IPS DF 6.9 (cell line): ENCODE data around the gene C2CD2.

Experiments used
- DNase-seq: peaks from one replicate; pipeline ENCODE4 v3.0.0-alpha.2; 2013; ENCODE audit warnings: low read depth, low spot score
- H3K27ac ChIP-seq: one replicate; pipeline ENCODE4 v1.5.1; 2013; ENCODE audit warnings: low read length, control low read depth
- H3K27me3 ChIP-seq: 2 replicates; pipeline ENCODE4 v1.6.1; 2013; ENCODE audit warnings: mild to moderate bottlenecking, low read length; ENCODE audit not compliant: control insufficient read depth, insufficient read depth
- H3K36me3 ChIP-seq: 2 replicates; pipeline ENCODE4 v1.6.1; 2013; ENCODE audit warnings: low read length; ENCODE audit not compliant: control insufficient read depth, insufficient read depth
- H3K4me1 ChIP-seq: 2 replicates; pipeline ENCODE4 v1.6.1; 2013; ENCODE audit warnings: low read length; ENCODE audit not compliant: control insufficient read depth, insufficient read depth
- H3K4me3 ChIP-seq: 2 replicates; pipeline ENCODE4 v1.5.1; 2013; ENCODE audit warnings: mild to moderate bottlenecking, low read length
- H3K9me3 ChIP-seq: 2 replicates; pipeline ENCODE4 v1.6.1; 2013; ENCODE audit warnings: low read length, inconsistent platforms; ENCODE audit not compliant: control insufficient read depth, insufficient read depth
- WGBS: extraction: QIAGEN DNeasy Blood & Tissue Kit; methylation state at CpG from one replicate; pipeline ENCODE4 v1.1.7; 2013; ENCODE audit warnings: mixed read lengths, missing lambda C conversion rate; ENCODE audit not compliant: insufficient read length, insufficient coverage; 5-methylcytosine and 5-hydroxymethylcytosine counted together

The C2CD2 gene

DNA sequence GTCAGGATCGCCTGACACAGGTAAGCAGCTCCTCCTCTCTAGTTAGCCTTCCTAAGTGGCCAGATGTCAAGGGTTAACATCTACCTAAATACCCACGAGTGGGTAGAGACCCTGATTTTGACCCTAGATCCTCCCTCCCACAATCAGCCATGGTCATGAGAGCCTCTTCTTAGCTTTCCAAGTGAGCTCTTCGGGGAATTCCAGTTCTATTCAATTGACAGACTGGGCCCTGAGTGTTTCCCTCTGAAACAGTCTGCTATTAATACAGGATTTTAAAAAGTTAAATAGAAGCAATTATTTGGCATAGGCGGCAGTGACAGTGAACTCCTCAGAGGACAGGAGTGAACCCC lies 28.1 kb downstream of the C2CD2 start:
- no peaks in the 10 kb centered on the region for H3K36me3 ChIP-seq
- H3K9me3 ChIP-seq = no peaks in the 10 kb centered on the region
- WGBS = no CpG with 5 or more reads among the region's 4 CpGs
- H3K4me1 ChIP-seq = peaks cover 5% of the 10 kb centered on the region; the same call in 1 of the 2 replicates
- H3K27ac ChIP-seq = no peak overlapping the region
- H3K27me3 ChIP-seq = no peaks in the 10 kb centered on the region
- DNase-seq = no peak
- H3K4me3 ChIP-seq = no peak overlapping the region

DNA sequence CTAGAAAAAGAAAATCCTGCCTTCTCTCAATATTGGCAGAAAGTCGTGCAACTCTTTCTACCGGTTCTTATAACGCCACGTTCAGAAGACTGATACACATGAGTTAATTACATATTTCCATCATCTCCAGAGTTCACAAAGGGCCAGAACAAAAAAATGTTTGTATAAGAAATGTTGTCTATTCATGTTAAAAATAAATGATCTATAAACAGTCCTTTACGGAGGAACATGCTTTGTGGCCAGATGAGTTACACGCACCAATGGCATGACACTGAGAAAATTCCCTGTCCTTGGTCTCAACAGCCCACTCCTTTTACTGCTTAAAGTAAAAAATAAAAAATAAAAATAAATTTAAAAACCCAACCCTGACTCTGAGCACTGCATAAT lies 29.5 kb downstream of the C2CD2 start:
- peaks cover 5% of the 10 kb centered on the region; the same call in 1 of the 2 replicates for H3K4me1 ChIP-seq
- H3K27me3 ChIP-seq = no peaks in the 10 kb centered on the region
- no peaks in the 10 kb centered on the region for H3K36me3 ChIP-seq
- H3K27ac ChIP-seq = no peak overlapping the region
- H3K9me3 ChIP-seq = no peaks in the 10 kb centered on the region
- no CpG with 5 or more reads among the region's 6 CpGs for WGBS
- no peak for DNase-seq
- no peak overlapping the region for H3K4me3 ChIP-seq

DNA sequence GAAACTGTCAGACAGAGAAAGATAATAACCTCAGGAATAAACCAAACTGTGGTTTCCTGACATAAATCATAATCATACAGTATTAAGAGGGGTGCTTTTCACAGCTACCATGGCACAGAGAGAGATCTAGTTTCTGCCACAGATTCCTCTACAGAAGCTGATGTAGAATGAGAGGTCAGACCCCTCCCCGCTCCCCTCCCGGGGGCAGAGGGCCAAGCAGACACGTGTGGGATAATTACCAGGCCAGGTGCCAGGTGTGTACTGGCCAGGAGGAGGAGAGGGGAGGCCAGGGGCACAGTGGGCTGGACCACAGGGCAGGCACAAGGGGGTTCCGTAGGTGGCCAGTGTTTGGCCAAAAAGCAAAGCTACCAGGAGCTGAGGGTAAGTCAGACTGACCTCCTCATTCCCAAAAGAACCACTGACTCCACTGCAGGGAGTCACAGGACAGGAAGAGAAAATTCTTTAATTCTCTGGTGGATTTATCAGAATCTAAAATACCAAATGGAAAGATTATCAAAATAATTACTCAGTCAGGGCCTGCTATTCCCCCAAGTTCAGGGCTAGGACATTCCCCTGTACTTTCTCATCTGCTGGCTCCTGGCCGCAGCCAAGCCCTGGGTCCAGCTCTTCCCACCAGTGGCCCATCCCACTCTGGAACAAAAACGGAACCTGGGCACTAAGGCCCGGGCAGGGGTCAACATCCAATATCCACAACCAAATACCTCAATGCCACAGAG lies 30.0 kb downstream of the C2CD2 start:
- Histone ChIP-seq H3K4me3 (no peak overlapping the region), H3K36me3 (no peaks in the 10 kb centered on the region), H3K9me3 (no peaks in the 10 kb centered on the region), H3K4me1 (peaks cover 5% of the 10 kb centered on the region; the same call in 1 of the 2 replicates), H3K27me3 (no peaks in the 10 kb centered on the region), H3K27ac (no peak overlapping the region)
- DNase-seq = no peak
- WGBS = no CpG with 5 or more reads among the region's 7 CpGs

DNA sequence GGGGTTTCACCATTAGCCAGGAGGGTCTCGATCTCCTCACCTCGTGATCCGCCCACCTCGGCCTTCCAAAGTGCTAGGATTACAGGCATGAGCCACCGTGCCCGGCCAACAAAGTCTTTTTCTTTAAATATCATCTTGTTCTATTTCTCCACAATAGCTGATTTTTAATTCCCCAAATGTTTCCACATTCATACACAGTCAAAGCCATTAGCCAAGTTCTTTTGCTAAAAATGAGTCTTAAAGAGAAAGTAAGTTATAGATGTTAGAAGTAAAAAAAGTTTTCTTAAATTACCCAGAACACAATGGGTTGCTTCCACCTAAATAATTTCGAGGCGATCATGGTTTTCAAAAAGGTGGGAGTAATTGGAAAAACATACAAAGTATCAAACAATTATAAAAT lies 30.6 kb downstream of the C2CD2 start:
- Histone ChIP-seq H3K36me3 (no peaks in the 10 kb centered on the region), H3K27ac (no peak overlapping the region), H3K27me3 (no peaks in the 10 kb centered on the region), H3K4me3 (no peak overlapping the region), H3K4me1 (peaks cover 5% of the 10 kb centered on the region; the same call in 1 of the 2 replicates), H3K9me3 (no peaks in the 10 kb centered on the region)
- DNase-seq = no peak
- no CpG with 5 or more reads among the region's 8 CpGs for WGBS

DNA sequence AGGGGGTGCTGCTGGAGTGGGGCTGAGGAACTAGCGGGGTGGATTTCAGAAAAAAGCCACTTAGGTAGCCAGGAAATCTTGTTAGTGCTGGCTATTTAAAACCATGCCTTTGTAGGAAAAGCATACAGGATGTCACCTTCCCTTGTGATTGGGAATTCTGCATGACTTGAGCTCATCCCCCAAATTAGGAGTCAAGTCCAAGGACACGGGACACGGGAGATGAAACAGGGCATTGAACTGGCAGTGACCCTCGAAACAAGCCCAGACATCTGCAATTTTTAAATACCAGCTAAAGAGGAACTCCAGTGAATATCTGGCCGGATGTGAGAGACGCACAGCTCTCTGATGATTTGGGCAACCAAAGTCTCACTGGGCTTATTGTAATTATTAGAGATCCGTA lies 32.8 kb downstream of the C2CD2 start:
- Histone ChIP-seq H3K4me1 (peaks cover 2% of the 10 kb centered on the region; the same call in 1 of the 2 replicates), H3K9me3 (no peaks in the 10 kb centered on the region), H3K4me3 (no peak overlapping the region), H3K27me3 (no peaks in the 10 kb centered on the region), H3K36me3 (no peaks in the 10 kb centered on the region), H3K27ac (no peak overlapping the region)
- no peak for DNase-seq
- WGBS = no CpG with 5 or more reads among the region's 7 CpGs

DNA sequence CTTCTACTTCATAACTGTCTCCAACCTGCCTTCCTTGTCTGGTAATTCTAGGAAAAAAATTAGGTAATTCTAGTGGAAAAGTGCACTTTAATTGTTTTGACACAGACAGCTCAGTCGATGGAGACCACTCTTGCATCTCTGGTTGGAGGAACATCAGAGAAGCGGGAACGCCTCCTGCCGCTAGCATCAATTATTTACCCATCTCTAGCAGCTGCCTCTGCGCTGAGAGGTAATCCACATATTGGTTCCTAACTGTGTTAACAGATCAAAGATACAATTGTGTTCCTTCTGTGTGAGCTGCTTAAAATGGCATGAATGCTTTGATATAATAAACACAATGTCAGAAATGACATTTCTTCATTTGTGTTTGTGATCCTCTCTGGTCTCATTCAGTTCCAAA lies 33.3 kb downstream of the C2CD2 start:
- Histone ChIP-seq H3K36me3 (no peaks in the 10 kb centered on the region), H3K9me3 (no peaks in the 10 kb centered on the region), H3K27me3 (no peaks in the 10 kb centered on the region), H3K4me3 (no peak overlapping the region), H3K4me1 (no peaks in the 10 kb centered on the region), H3K27ac (no peak overlapping the region)
- DNase-seq = no peak
- no CpG with 5 or more reads among the region's 5 CpGs for WGBS

DNA sequence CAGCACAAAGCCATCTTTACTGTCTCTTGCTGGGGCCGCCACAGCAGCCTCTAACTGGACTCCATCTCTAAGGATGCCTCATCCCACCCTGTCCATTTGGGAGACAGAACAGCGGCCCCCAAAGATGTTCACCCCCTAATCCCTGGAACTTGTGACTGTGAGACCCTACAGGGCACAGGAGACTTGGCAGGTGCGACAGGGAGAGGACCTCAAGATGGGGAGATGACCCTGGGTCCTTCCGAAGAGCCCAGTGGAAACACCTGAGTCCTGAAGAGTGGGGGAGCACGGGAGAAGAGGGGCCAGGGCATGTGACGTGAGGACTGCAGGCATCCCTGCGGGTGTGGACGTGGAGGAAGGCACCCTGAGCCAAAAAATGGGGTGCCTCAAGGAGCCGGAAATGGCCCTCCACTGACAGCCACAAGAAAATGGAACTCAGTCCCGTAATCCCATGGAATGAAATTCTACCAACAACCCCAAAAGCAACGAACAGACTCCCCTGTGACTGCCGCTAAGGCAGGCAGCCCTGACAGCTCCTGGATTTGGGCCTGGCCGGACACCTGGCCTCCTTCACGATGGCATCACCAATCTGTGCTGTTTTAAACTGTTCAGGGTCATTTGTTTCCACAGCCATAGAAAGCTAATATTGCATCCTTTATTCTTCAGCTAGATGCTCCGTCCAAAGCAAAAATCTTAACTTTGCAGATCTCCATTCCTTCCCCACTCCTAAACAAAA lies 34.0 kb downstream of the C2CD2 start:
- Histone ChIP-seq H3K27ac (no peak overlapping the region), H3K36me3 (no peaks in the 10 kb centered on the region), H3K4me3 (no peak overlapping the region), H3K27me3 (no peaks in the 10 kb centered on the region), H3K4me1 (no peaks in the 10 kb centered on the region), H3K9me3 (no peaks in the 10 kb centered on the region)
- no CpG with 5 or more reads among the region's 15 CpGs for WGBS
- no peak for DNase-seq

DNA sequence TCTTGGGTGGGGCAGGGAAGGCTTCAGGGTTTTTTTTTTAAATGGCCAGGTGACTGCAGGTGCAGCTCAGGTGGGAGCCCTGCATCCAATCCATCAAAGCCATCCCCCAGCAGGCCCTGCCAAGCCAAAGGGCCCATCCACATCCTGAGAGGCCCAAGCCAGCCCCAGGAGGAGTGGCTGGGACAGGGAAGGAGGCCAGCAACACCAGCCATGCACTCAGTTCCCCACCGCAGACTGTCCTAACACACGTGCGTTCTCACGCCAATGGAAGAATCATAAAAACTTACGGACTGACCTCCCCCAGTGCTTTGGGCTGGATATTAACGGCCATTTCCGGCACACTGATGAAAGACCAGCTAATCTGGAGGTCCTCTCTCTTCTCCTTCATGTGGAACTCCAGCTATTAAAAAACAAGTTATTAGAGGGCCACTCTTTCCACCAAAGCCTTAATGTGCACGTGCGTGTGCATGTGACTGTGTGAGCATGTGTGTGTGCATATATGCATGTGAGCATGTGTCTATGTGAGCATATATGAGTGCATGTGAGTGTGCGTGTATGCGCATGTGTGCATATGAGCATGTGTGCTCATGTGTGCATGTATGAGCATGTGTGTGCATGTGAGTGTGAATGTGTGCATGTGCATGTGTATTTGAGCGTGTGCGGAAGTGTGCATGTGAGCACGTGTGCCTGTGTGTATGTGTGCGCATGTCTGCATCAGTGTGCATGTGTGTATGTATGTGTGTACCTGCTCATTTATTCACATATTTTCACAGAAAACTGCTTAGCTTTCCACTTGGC lies 35.1 kb downstream of the C2CD2 start:
- H3K9me3 ChIP-seq = no peaks in the 10 kb centered on the region
- H3K27me3 ChIP-seq = no peaks in the 10 kb centered on the region
- no peak overlapping the region for H3K4me3 ChIP-seq
- no CpG with 5 or more reads among the region's 15 CpGs for WGBS
- no peak for DNase-seq
- no peak overlapping the region for H3K27ac ChIP-seq
- no peaks in the 10 kb centered on the region for H3K4me1 ChIP-seq
- H3K36me3 ChIP-seq = no peaks in the 10 kb centered on the region

DNA sequence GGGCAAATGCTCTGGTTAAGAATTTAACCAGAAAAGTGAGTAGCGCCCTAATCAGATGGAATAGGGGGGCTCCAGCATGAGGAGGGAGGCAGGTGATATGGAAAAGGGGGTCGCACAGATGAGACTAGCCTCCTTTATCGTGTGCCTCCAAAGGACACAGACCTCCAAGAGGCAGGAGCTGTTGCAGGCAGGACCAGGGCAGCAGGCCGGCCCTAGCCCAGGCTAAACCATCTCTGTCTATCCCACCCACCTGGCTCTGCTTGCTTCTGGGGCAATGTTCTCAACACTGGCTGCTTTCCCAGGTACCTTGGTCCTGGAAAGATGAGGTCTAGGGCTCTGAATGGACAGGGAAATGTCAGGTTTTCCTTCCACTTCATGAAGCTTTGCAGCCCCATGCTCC lies 36.3 kb downstream of the C2CD2 start:
- no CpG with 5 or more reads among the region's 4 CpGs for WGBS
- no peak for DNase-seq

DNA sequence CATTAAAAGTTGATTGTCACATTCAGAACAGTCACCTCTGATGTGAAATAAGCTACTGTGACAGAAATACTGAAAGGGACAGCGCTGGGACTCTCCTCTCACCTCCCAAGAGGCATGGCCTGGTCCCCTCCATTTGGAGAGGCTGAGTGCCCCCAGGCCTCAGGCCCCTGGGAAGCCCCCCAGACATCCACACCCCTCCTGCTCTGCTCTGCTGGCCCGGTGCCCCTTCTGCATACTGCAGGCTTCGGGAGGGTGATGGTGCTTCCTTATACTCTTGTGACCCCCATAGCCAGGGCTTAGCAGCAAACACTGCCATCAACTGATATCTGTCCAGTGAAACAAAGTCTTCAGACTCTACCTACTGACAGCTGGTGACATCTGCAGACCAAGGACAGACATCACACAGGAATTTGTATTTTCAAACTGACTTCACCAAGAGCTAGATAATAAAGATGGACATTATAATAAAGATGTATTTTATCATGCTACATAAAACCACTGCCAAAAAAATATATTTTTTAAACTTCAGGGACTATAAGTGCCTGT lies 36.9 kb downstream of the C2CD2 start:
- Histone ChIP-seq H3K36me3 (no peaks in the 10 kb centered on the region), H3K9me3 (no peaks in the 10 kb centered on the region), H3K4me1 (no peaks in the 10 kb centered on the region), H3K27ac (no peak overlapping the region), H3K4me3 (no peak overlapping the region), H3K27me3 (no peaks in the 10 kb centered on the region)
- no CpG with 5 or more reads among the region's 3 CpGs for WGBS
- DNase-seq = no peak

More for the DNA sequence above, 36.3 kb downstream of the C2CD2 start:
- H3K36me3 ChIP-seq = no peaks in the 10 kb centered on the region
- no peaks in the 10 kb centered on the region for H3K4me1 ChIP-seq
- no peaks in the 10 kb centered on the region for H3K27me3 ChIP-seq
- H3K9me3 ChIP-seq = no peaks in the 10 kb centered on the region
- H3K4me3 ChIP-seq = no peak overlapping the region
- H3K27ac ChIP-seq = no peak overlapping the region
